Measurements from ENCODE around the gene CDR2. TPM values are rescaled to one million over a fixed set of nuclear protein-coding genes. Genes with fewer than 3 reads are reported as not detected.

The CDR2 gene
- total and polyA plus RNA-seq, 8 donors = 7.9 to 15.5 (median 9.1) TPM

DNA sequence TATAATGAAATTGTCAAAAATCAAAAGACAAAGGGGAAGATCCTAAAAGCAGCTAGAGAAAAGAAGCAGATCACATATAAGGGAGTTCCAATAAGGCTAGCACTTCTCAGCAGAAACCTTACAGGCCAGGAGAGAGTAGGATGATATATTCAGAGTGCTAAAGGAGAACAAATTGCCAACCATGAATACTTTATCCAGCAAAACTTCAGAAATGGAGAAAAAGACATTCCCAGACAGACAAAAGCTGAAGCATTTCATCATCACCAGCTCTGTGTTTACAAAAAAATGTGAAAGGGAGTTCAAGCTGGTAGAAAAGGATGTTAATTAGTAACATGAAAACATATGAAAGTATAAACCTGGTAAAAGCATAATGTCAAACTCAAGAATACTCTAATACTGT is 37.4 kb downstream of the CDR2 start:
- Histone ChIP-seq H3K27me3 (no peaks in the 10 kb centered on the region), H3K4me1 (no peaks in the 10 kb centered on the region), H3K4me3 (no peak overlapping the region), H3K9me3 (no peaks in the 10 kb centered on the region), H3K27ac (no peak overlapping the region), H3K36me3 (peaks cover 0 to 19% (median 7%) of the 10 kb centered on the region in 3 donors)
- TF ChIP-seq, protein P1, sequence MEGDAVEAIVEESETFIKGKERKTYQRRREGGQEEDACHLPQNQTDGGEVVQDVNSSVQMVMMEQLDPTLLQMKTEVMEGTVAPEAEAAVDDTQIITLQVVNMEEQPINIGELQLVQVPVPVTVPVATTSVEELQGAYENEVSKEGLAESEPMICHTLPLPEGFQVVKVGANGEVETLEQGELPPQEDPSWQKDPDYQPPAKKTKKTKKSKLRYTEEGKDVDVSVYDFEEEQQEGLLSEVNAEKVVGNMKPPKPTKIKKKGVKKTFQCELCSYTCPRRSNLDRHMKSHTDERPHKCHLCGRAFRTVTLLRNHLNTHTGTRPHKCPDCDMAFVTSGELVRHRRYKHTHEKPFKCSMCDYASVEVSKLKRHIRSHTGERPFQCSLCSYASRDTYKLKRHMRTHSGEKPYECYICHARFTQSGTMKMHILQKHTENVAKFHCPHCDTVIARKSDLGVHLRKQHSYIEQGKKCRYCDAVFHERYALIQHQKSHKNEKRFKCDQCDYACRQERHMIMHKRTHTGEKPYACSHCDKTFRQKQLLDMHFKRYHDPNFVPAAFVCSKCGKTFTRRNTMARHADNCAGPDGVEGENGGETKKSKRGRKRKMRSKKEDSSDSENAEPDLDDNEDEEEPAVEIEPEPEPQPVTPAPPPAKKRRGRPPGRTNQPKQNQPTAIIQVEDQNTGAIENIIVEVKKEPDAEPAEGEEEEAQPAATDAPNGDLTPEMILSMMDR (IDR thresholded peaks at IDR 0.05) = no peak
- FAIRE-seq (no peak), ATAC-seq (no peak), DNase-seq (no peak)
- intact Hi-C loops (cut with DNase I) = no loop called here

DNA sequence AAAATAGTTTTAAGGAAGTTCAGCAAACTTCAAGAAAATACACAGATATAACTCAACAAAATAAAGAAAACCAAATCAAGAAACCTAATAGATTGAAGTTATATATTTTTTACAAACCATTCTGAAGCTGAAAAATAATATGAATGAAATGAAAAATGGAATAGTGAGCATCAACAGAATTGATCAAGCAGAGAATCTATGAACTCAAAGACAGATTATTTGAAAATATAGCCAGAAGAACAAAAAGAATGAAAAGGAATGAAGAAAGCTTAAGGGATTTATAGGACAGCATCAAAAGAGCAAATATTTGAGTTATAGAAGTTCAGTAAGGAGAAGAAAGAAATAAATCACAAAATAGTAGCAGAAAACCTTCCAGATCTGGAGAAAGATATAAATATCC is 37.8 kb downstream of the CDR2 start:
- no peaks in the 10 kb centered on the region for H3K27me3 ChIP-seq
- ATAC-seq = no peak
- intact Hi-C loops (cut with DNase I) = no loop called here
- H3K36me3 ChIP-seq = peaks cover 0 to 24% (median 8%) of the 10 kb centered on the region in 3 donors
- no peak overlapping the region for H3K4me3 ChIP-seq
- H3K9me3 ChIP-seq = no peaks in the 10 kb centered on the region
- H3K27ac ChIP-seq = no peak overlapping the region
- DNase-seq = no peak
- no peaks in the 10 kb centered on the region for H3K4me1 ChIP-seq
- TF ChIP-seq, protein P1 (IDR thresholded peaks at IDR 0.05) = no peak
- no peak for FAIRE-seq

DNA sequence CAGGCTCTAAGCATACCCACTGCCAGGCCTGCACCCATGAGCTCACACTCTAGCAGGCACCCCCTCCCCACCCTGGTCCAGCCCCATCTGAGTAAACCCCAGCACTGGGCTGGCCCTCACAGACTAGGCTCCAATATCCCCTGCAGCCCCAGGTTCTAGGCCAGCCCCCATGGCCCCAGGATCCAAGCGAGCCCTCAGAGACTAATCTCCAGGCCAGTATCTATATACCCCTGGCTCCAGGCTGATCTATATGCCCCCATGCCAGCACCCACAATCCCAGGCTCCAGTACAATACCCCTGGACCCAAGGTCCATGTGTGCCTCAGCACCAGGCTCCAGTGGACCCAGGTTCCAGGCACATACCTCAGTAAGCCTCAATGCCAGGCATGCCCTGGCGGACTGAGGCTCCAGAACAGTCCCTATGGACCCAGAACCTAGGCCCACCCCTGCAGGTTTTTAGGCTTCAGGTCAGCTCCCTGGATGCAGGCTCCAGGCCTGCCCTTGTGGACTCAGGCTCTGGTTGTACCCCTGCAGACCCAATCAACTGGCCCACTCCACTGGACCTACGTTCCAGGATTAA is 38.7 kb downstream of the CDR2 start:
- TF ChIP-seq, protein P1 (IDR thresholded peaks at IDR 0.05) = no peak
- H3K27ac ChIP-seq = no peak overlapping the region
- WGBS, 2 donors = 98 to 100% methylated on average over 2 to 3 of the region's 3 CpGs
- H3K9me3 ChIP-seq = no peaks in the 10 kb centered on the region
- no peaks in the 10 kb centered on the region for H3K27me3 ChIP-seq
- no peaks in the 10 kb centered on the region for H3K4me1 ChIP-seq
- DNase-seq (no peak), ATAC-seq (peak in 2 of 4 donors; percentile 12 to 36), FAIRE-seq (no peak)
- no peak overlapping the region for H3K4me3 ChIP-seq
- H3K36me3 ChIP-seq = peaks cover 0 to 29% (median 11%) of the 10 kb centered on the region in 3 donors
- intact Hi-C loops (cut with DNase I) = no loop called here

DNA sequence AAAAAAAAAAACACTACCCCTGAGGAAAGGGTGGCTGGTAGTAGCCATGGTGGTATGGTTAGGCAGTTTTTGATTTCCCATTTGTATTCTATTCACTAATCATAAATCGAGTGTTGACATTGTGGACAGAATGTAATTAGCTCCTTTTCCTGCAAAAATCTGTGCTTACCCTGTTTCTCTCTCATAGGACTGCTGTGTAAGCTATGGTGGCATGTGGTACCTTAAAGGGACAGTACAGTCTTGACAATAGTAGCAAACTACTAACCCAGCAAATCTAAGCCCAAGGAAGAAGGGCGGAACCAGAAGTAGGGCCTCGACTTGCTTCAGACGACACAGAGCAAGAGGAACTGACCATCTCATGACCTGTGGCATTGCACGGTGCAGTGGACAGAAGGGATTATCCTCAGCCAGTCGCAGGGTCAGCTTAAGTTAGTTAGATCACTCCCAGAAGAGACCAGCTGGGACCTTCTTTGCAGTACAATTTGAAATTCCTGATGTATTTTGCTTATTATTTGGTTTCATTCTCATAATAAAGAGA is 40.9 kb downstream of the CDR2 start:
- TF ChIP-seq, protein P1 (IDR thresholded peaks at IDR 0.05) = no peak
- ATAC-seq (peak in 3 of 4 donors; percentile 11 to 76 (median 70)), FAIRE-seq (no peak), DNase-seq (no peak)
- Histone ChIP-seq H3K9me3 (no peaks in the 10 kb centered on the region), H3K27me3 (no peaks in the 10 kb centered on the region), H3K36me3 (peaks cover 0 to 36% (median 11%) of the 10 kb centered on the region in 3 donors), H3K4me1 (no peaks in the 10 kb centered on the region), H3K4me3 (no peak overlapping the region), H3K27ac (no peak overlapping the region)
- WGBS, 2 donors = 68 to 82% methylated on average over 6 of the region's 6 CpGs
- intact Hi-C loops (cut with DNase I) = no loop called here

DNA sequence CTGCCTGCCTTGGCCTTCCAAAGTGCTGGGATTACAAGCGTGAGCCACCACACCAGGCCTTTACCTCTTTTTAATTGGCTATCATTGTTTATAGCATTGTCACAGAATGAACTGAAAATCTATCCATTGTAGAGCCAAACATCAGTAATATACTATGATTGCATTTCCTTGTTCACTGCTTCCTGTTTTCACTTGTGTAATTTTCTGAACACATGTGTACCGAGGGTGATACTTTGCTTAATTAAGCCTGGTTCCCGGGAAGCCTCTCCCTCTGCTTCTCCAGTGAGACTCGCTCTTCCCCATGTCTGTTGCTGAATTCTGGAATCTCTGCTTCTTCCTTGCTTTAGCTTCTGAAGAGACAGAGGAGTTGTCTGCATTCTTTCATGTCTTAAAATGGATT is 44.1 kb downstream of the CDR2 start:
- Histone ChIP-seq H3K27me3 (no peaks in the 10 kb centered on the region), H3K27ac (no peak overlapping the region), H3K9me3 (no peaks in the 10 kb centered on the region), H3K36me3 (peaks cover 0 to 62% (median 25%) of the 10 kb centered on the region in 3 donors), H3K4me1 (no peaks in the 10 kb centered on the region), H3K4me3 (no peak overlapping the region)
- TF ChIP-seq, protein P1 (IDR thresholded peaks at IDR 0.05) = no peak
- DNase-seq (no peak), FAIRE-seq (no peak), ATAC-seq (no peak)
- intact Hi-C loops (cut with DNase I) = no loop called here
- WGBS, 2 donors = 78% methylated on average over 4 of the region's 4 CpGs
